NCI-H345 treated with DMSO at 0.1 percent for 48 hours (cell line): ENCODE results near the gene COX8A.

Experiments
- DNase-seq: peaks from one replicate; lab custom pipeline; 2025; ENCODE audit not compliant: unreplicated experiment; lab: John Stamatoyannopoulos, UW

The COX8A gene

DNA sequence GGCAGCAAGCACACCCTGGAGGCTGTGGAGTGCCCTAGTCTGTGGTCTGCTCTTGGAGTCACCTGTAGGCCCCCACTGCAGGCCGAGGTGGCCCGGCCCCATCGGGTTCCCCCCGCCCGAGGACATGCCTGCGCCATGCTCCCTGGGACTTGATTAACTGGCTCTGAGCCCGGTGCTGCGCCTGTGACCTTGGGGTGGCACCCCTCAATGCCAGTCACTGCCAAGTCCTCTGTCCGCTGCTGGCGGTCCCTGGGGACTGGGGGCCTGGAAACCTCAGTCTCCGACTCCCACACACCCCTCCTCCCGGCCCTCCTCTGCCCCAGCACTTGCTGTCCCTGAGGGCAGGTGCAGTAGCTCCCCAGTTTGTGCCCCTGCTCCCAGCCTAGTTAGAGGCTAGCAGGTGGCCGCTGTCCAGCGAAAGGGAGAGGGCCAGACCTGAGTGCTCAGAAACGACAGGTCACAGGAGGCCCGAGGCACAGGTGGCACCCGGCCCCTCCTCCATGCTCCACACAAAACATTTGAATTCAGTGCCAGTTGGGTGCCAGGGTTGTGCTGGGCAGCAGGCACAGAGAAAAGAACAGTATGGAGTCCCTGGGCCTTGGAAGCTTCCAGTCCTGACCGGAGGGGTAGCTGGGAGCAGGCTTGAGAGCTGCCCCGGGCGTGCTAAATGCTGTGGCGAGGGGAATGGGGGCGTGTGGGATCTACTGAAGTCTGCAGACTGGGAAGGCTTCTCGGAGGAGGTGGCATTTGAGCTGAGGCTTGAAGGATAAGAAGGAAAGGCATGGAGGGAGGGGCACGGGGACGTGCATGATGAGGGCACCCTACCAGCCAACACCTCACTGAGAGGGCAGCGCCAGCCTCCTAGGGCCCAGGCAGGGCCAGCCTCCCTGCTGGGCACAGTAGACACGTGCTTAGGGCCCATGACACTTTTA lies 45.0 kb downstream of the COX8A start:
- DNase-seq, result no peak

DNA sequence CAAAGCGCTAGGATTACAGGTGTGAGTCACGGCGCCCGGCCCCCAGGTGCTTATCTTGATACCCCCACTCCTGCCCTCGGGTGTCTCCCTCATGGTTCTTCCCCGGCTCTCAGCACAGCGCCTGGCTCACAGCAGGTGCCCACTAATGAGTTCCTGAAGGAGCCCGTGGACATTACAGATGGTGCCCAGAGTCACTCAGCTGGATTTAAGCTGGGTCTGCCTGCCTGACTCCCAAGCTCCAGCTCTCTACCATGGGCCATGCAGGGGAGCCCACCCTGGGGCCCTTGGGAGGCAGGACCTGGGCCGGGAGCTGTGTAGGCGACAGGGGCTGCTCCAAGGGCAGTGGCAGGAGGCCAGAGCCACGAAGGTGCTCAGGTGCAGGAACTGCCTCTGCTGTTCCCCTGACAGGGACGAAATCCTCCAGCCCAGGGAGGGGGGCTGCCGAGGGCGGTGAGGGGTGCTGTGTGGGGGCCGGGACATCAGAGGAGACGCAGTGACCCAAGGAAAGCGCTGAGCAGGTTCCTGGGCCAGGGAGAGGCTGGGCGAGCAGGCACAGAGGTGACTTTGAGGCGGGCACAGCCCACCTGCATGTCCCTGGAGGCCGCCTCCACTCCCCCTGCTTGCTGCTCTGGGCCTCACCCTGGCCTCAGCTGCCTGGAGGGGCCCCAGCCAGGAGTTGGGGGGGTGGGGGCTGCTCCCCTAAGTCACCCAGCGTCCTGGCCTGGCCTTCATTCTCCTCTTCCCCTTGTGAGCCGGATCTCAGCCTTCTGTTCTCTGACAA lies 46.7 kb downstream of the COX8A start:
- DNase-seq, result no peak

DNA sequence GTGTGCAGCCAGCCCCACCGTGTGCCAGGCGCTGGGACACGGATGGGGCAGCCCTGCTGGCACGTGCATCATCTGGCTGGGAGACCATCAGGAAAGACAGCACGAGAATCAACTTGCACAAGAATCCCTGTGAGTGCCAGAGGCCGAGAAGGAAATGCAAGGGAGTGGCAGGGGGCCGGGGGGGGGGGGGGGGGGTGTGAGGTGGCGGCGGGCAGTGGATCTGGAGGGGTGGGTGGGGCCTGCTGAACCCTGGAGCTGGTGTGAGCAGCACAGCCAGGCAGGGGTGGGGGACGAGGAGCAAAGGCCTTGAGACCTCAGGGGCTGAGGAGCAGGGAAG lies 47.3 kb downstream of the COX8A start:
- no peak for DNase-seq

DNA sequence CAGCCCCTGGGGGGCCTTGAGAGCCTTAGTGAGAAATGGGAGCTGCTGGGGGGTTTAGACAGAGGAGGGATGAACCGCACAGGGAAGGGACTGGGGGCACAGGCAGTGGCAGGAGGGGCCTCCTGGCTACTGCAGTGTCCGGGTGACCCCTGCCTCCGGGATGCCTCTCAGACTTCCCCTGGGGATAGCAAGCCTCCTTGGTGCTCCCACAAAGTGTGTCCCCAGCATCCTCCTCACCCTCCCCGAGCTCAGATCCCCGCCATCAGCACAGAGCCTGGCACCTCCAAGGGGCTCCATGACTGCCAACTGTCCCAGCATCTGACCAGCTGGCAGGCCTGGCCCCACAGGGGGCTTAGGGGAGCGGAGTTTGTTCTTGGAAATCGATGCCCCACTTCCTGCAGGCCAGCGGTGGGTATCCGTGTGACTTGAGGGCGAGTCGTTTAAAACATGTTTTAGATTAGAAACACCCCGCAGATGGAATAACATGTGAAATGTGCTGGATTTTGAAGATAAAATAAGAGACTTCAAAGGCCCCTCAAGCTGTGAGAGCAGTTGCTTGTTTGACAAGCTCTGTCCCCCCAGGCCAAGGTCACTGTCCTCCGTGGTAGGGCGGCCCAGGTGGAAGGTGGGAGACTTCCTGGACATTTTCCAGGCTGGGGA lies 47.8 kb downstream of the COX8A start:
- no peak for DNase-seq

DNA sequence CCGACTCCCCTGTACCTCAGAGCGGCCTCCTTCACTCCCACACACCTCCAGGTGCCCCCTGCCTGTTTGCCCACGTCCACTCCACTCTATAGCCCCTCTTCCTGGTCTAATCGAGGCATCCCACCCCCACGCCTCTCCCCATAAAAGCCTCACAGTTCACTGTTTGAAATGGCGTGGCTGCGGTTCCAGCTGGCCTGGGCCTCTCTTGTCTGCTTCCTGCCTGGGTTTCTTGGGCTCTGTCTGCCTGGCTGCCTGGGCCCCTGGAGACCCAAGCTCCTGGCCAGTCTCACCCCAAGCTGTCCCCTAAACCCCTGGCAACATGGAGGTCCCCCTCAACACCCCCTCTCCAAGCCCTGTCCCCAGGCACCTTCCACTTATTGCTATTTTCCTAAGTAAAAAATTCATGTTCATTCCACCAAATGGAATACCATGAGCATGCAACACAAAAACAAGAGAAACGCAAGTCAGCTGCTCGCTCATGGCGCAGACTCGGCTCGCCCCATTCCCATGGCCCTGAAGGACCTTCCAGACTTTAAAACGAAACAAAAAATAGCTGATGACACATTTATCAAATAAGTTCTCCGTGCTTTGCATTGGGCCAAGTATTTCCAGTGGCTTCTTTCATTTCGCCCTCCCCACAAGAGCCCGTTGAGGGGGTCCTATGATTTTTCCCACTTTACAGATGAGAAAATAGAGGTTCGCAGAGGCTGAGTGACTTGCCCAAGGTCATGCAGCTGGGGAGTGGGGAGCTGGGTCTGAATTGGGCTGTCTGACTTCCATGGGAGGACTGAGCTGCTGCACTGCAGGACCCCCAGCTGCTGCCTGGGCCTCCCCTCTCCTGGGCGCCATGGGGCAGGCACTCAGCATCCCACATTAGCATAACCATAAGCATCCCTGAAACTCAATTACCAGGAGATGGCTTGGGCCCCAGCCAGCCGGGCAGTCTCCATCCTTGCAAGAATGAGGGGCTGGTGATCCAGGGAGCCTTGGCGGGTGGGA lies 49.6 kb downstream of the COX8A start:
- no peak for DNase-seq

DNA sequence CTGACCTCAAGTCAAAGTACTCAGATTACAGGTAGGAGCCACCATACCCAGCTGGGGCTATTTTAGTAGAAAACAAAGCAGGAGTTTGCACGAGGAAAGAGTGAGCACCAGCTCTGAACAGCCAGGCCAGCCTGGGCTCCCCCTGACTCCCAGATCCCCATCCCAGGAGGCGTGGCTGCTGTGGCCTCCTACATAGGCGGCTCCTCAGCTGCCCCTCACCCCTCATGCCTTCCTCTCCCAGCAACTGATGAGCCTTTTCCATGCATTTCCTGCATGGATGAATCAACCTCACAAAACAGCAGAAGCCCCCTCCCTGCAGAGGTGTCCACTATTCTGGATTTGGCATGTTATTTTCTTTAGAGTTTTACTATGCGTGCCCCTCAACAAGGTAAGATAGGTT lies 50.8 kb downstream of the COX8A start:
- DNase-seq, result no peak
